Cardiac muscle cell (in vitro differentiated cells and primary cell): ENCODE measurements around the gene ALDH1B1. TPM values are rescaled to one million over a fixed set of nuclear protein-coding genes. Genes with fewer than 3 reads are reported as not detected.
"Not testable (repeated sequence)": the region's sequence is repeated elsewhere in the genome, so short reads cannot be mapped to it uniquely, and the experiment has no call there.

ENCODE experiments used
- DNase-seq, 2 donors: peaks; one replicate each; pipeline versions ENCODE4 v3.0.0 to v3.0.0-alpha.2; 2010 to 2017; ENCODE audit warnings: low read depth in 1 of 2, low spot score in 1 of 2
- H3K27ac ChIP-seq: fragments of 200-600 bp; sonication (generic); 2 replicates; pipeline ENCODE4 v1.5.1; 2016
- H3K27me3 ChIP-seq: fragments of 200-600 bp; sonication (generic); 2 replicates; pipeline ENCODE4 v1.6.0; 2016; ENCODE audit warnings: control low read depth
- H3K36me3 ChIP-seq: fragments of 200-600 bp; sonication (generic); 2 replicates; pipeline ENCODE4 v1.5.1; 2016; ENCODE audit warnings: control low read depth
- H3K4me1 ChIP-seq: fragments of 200-600 bp; sonication (generic); 2 replicates; pipeline ENCODE4 v1.8.1; 2017; ENCODE audit warnings: low read depth, mild to moderate bottlenecking, mixed run types
- H3K4me3 ChIP-seq: fragments of 200-600 bp; sonication (generic); 2 replicates; pipeline ENCODE4 v1.5.1; 2016; ENCODE audit warnings: mild to moderate bottlenecking
- H3K9me3 ChIP-seq: fragments of 200-600 bp; sonication (generic); 2 replicates; pipeline ENCODE4 v1.5.1; 2017; ENCODE audit warnings: low read depth, mild to moderate bottlenecking, control low read depth
- CTCF ChIP-seq: IDR thresholded peaks from 2 replicates; pipeline ENCODE4 v1.5.1; 2012; ENCODE audit warnings: low read depth, mild to moderate bottlenecking, low read length
- polyA plus RNA-seq: library from polyadenylated mRNA; unstranded; fragments of >200 nt; fragmentation: Nextera tagmentation; extraction: Ambion mirVana; gene quantifications from 2 replicates; pipeline ENCODE4 v1.2.1, GENCODE V29; 2016
- total RNA-seq: library from RNA; depleted of rRNA; stranded (reverse); fragments of >200 nt; gene quantifications from 2 replicates; pipeline ENCODE4 v1.2.3, GENCODE V29; 2016

Gene ALDH1B1
- total and polyA plus RNA-seq, 2 experiments from 2014 or later, result 31.7 to 34.7 TPM

DNA sequence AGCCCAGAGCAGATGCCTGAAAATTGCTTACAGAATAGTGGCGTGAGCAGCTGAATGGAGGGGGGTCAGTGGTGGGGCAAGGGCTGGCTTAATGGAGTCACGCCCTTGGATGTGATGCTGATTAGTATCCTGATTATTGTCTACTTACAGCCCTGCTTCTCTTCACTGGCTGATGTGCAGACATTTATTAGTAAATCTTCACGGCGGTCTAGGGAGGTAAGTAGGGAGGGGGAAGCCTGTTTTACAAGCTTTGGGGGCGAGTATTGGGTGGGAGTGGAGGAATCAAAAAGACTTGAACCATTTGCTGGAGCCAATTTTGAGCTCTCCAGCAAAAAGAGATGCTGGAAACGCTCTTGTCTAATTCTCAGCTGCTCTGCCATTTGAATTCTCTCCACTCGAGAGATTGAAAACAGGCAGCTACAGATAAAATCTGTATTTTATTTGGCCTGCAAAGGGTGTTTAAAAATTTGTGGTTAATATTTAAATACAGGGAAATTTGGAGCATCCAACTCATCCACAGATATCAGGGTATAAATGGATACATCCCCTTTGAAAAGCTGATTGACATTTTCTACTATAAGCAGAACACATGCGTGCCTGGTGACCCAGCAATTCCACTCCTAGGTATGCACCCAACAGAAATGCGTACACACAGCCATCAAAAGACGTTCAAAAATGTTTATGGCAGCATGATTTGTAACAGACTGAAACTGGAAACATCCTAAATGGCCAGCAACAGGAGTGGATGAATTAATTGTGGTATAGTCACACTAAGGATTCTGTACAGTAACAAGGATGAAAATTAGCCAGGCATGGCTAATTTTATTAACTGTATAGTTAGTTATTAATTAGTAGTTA lies 19.5 kb upstream of the ALDH1B1 start:
- no peak for TF ChIP-seq CTCF
- Histone ChIP-seq H3K9me3 (no peaks in the 10 kb centered on the region), H3K27me3 (no peaks in the 10 kb centered on the region), H3K4me1 (peaks cover 19% of the 10 kb centered on the region), H3K27ac (no peak overlapping the region), H3K4me3 (no peak overlapping the region), H3K36me3 (no peaks in the 10 kb centered on the region)
- no peak for DNase-seq

- TF ChIP-seq CTCF, result no peak
- no peaks in the 10 kb centered on the region for H3K9me3 ChIP-seq
- no peak overlapping the region for H3K27ac ChIP-seq
- DNase-seq, result no peak
- H3K27me3 ChIP-seq, result no peaks in the 10 kb centered on the region
- H3K4me3 ChIP-seq, result no peak overlapping the region
- no peaks in the 10 kb centered on the region for H3K36me3 ChIP-seq
- H3K4me1 ChIP-seq, result peaks cover 19% of the 10 kb centered on the region
Measured at GRCh38 chr9:38373679-38374078, 18.8 kb upstream of the ALDH1B1 start.

- TF ChIP-seq CTCF, result no peak
- Histone ChIP-seq H3K4me3 (no peak overlapping the region), H3K36me3 (no peaks in the 10 kb centered on the region), H3K9me3 (no peaks in the 10 kb centered on the region), H3K27me3 (no peaks in the 10 kb centered on the region), H3K4me1 (peaks cover 19% of the 10 kb centered on the region), H3K27ac (peak overlapping the region; percentile 87)
- DNase-seq, result peak in 1 of 2 donors; percentile 77
Measured at GRCh38 chr9:38374847-38375571, 17.5 kb upstream of the ALDH1B1 start.

DNA sequence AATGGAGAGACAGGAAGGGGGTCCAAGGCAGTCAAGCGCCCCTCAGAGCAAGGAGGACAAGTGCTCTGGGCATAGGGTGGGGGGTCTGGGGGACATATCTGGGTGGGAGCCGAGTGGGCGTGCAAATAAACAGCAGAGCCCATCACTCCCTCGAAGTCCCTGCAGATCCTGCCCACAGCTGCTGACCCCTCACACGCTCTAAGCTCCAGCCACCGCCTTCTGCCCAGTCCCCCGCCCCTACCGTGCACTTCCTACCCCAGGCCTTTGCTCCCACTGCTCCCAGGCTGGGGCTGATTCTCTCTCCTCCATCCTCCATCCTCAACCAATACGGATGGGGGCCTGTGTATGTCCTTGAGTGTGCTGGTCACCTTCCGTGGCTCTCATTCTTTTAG lies 16.9 kb upstream of the ALDH1B1 start:
- Histone ChIP-seq H3K36me3 (no peaks in the 10 kb centered on the region), H3K4me3 (no peak overlapping the region), H3K27me3 (no peaks in the 10 kb centered on the region), H3K27ac (peak overlapping the region; percentile 87), H3K4me1 (peaks cover 22% of the 10 kb centered on the region), H3K9me3 (no peaks in the 10 kb centered on the region)
- DNase-seq, result no peak
- no peak for TF ChIP-seq CTCF

GRCh38 chr9:38376021-38376670 lies 16.4 kb upstream of the ALDH1B1 start:
- peaks cover 27% of the 10 kb centered on the region for H3K4me1 ChIP-seq
- no peaks in the 10 kb centered on the region for H3K27me3 ChIP-seq
- H3K36me3 ChIP-seq, result no peaks in the 10 kb centered on the region
- H3K27ac ChIP-seq, result peak overlapping the region; percentile 87
- H3K9me3 ChIP-seq, result no peaks in the 10 kb centered on the region
- no peak overlapping the region for H3K4me3 ChIP-seq
- TF ChIP-seq CTCF, result no peak
- DNase-seq, result no peak

DNA sequence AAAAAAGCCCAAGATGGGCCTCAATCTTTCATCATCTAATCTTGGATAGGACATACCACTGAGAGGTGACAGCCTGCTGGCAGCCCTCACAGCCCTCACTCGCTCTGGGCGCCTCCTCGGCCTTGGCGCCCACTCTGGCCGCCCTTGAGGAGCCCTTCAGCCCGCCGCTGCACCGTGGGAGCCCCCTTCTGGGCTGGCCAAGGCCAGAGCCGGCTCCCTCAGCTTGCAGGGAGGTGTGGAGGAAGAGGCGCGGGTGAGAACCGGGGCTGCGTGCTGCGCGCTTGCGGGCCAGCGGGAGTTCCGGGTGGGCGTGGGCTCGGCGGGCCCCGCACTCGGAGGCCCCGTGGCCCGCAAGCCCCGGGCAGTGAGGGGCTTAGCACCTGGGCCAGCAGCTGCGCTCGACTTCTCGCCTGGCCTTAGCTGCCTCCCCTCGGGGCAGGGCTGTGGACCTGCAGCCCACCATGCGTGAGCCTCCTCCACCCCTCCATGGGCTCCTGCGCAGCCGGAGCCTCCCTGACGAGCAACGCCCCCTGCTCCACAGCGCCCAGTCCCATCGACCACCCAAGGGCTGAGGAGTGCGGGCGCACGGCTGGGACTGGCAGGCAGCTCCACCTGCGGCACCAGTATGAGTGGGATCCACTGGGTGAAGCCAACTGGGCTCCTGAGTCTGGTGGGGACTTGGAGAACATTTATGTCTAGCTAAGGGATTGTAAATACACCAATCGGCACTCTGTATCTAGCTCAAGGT lies 15.0 kb upstream of the ALDH1B1 start:
- peaks cover 31% of the 10 kb centered on the region for H3K4me1 ChIP-seq
- not testable (repeated sequence) for H3K36me3 ChIP-seq, H3K27me3 ChIP-seq, H3K9me3 ChIP-seq, DNase-seq, H3K27ac ChIP-seq, H3K4me3 ChIP-seq
